AG04449 (cell line): ENCODE data around the gene UBASH3A.

Experiments used
- CTCF ChIA-PET: fragments of 350-600 bp; formaldehyde crosslinking; extraction: SDS; loops from one replicate; lab custom pipeline; 2021; ENCODE audit warnings: antibody characterized with exemption; lab: Yijun Ruan, JAX
- POLR2A ChIA-PET: fragments of 400-600, 350-600 bp; formaldehyde crosslinking; extraction: SDS; loops from one replicate; lab custom pipeline; 2020; ENCODE audit warnings: antibody characterized with exemption, inconsistent platforms; lab: Yijun Ruan, JAX
- DNase-seq: peaks from one replicate; pipeline ENCODE4 v3.0.0-alpha.2; 2010; ENCODE audit warnings: low read depth, low spot score
- H3K4me3 ChIP-seq: 2 replicates; pipeline ENCODE4 v1.5.1; 2011; ENCODE audit warnings: low read depth, mild to moderate bottlenecking, control low read depth, low read length
- CTCF ChIP-seq: IDR thresholded peaks from one replicate; pipeline ENCODE4 v1.5.1; 2011; ENCODE audit warnings: mild to moderate bottlenecking, moderate library complexity, low read length, control low read depth, inconsistent platforms; ENCODE audit not compliant: insufficient read depth; ENCODE audit errors: missing control alignments

Gene UBASH3A

GRCh38 chr21:42413500-42413899 is 9.8 kb downstream of the UBASH3A start:
- CTCF ChIA-PET, result no interaction called here
- POLR2A ChIA-PET, result no interaction called here
- no peak for DNase-seq
- H3K4me3 ChIP-seq, result no peak overlapping the region
- TF ChIP-seq CTCF, result no peak

GRCh38 chr21:42414066-42414465 is 10.4 kb downstream of the UBASH3A start:
- CTCF ChIA-PET, result no interaction called here
- no peak for TF ChIP-seq CTCF
- no peak overlapping the region for H3K4me3 ChIP-seq
- DNase-seq, result no peak
- POLR2A ChIA-PET, result no interaction called here

- ChIA-PET POLR2A (no interaction called here), CTCF (no interaction called here)
- no peak for DNase-seq
- no peak for TF ChIP-seq CTCF
- no peak overlapping the region for H3K4me3 ChIP-seq
Observed at GRCh38 chr21:42414553-42414927, 10.8 kb downstream of the UBASH3A start.

- no peak for TF ChIP-seq CTCF
- ChIA-PET POLR2A (no interaction called here), CTCF (no interaction called here)
- DNase-seq, result no peak
- H3K4me3 ChIP-seq, result no peak overlapping the region
Observed at GRCh38 chr21:42414928-42415769, 11.4 kb downstream of the UBASH3A start.

GRCh38 chr21:42417533-42417932 is 13.8 kb downstream of the UBASH3A start:
- TF ChIP-seq CTCF, result no peak
- ChIA-PET CTCF (no interaction called here), POLR2A (no interaction called here)
- DNase-seq, result no peak
- H3K4me3 ChIP-seq, result no peak overlapping the region

- TF ChIP-seq CTCF, result no peak
- ChIA-PET CTCF (no interaction called here), POLR2A (no interaction called here)
Observed at GRCh38 chr21:42418886-42419285, 15.2 kb downstream of the UBASH3A start.

More at GRCh38 chr21:42418886-42419285, 15.2 kb downstream of the UBASH3A start:
- no peak overlapping the region for H3K4me3 ChIP-seq
- no peak for DNase-seq
